HTR-8/SVneo (cell line): ENCODE data around the gene EP300.
"Not testable (repeated sequence)": the region's sequence is repeated elsewhere in the genome, so short reads cannot be mapped to it uniquely, and the experiment has no call there.

Experiments
- DNase-seq: peaks from one replicate; pipeline ENCODE4 v3.0.0; 2011; ENCODE audit warnings: low spot score, mixed read lengths; ENCODE audit not compliant: insufficient read length
- FAIRE-seq: peaks from 2 replicates; lab custom pipeline; 2011; peaks lifted over from hg19 to GRCh38; lab: Jason Lieb, UNC

The EP300 gene

DNA sequence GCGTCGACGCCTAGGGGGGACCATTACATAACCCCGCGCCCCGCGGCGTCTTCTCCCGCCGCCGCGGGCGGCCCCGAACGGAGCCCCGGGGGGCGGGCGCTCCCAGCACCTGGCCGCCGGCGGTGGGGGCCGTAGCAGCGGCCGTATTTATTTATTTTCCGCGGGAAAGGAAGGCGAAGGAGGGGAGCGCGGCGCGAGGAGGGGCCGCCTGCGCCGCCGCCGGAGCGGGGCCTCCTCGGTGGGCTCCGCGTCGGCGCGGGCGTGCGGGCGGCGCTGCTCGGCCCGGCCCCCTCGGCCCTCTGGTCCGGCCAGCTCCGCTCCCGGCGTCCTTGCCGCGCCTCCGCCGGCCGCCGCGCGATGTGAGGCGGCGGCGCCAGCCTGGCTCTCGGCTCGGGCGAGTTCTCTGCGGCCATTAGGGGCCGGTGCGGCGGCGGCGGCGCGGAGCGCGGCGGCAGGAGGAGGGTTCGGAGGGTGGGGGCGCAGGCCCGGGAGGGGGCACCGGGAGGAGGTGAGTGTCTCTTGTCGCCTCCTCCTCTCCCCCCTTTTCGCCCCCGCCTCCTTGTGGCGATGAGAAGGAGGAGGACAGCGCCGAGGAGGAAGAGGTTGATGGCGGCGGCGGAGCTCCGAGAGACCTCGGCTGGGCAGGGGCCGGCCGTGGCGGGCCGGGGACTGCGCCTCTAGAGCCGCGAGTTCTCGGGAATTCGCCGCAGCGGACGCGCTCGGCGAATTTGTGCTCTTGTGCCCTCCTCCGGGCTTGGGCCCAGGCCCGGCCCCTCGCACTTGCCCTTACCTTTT, at the start of gene EP300:
Gene EP300 (plus strand): TSS at position 570 of the 795 bp plus-strand sequence. CDS start 413 bp downstream, outside the sequence.
- DNase-seq (peak; percentile 61), FAIRE-seq (peak; percentile 46)

DNA sequence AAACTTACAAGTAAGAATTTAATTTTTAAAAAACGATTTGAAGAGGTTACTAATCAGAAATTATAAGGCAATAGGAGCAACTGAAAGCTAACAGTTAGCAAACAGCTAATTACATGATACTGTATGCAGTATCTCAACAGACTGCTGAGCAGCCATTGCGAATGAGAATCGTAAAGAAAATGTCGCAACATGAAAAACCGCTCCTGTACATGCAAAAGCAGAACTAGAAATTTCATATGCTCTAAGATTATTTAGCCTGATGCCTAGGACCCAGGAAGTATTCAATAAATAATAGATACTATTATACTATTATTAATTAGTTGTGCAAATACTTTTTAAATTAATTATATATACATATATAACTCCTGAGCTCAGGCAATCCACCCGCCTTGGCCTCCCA, 48.7 kb upstream of the EP300 start:
- DNase-seq, result no peak
- FAIRE-seq, result no peak

GRCh38 chr22:41045575-41045974, 46.8 kb upstream of the EP300 start:
- not testable (repeated sequence) for FAIRE-seq, DNase-seq

DNA sequence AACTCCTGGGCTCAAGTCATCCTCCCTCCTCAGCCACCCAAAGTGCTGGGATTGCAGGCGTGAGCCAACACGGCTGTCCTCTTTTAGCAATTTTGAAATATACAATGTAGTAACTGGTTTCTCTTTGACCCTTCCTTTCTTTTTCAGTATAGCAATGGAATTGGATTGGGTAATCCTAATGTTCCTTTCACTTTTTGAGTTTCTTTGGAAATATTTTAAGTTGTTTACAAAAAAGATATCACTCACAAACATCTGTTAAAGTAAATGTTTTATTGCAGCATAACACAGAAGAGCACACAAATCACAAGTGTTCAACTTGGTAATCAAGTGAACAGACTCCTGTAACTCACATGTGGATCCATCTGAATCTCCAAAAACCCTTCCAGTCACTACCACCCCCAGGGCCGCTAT, 44.6 kb upstream of the EP300 start:
- no peak for DNase-seq
- no peak for FAIRE-seq

DNA sequence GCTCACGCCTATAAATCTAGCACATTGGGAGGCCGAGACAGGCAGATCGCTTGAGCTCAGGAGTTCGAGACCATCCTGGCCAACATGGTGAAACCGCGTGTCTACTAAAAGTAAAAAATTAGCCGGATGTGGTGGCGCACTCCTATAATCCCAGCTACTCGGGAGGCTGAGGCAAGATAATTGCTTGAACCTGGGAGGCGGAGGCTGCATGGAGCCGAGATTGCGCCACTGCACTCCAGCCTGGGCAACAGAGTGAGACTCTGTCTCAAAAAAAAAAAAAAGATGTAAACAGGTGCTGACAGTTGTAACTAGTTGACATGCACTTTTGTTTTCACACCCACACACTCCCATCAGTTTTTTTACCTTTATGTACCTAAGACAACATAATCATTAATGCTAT, 44.0 kb upstream of the EP300 start:
- not testable (repeated sequence) for FAIRE-seq

GRCh38 chr22:41048791-41049717, 43.3 kb upstream of the EP300 start:
- peak; percentile 90 for FAIRE-seq
- DNase-seq, result peak; percentile 58

More for the DNA sequence above, 44.0 kb upstream of the EP300 start:
- not testable (repeated sequence) for DNase-seq

GRCh38 chr22:41049795-41050194, 42.6 kb upstream of the EP300 start:
- not testable (repeated sequence) for FAIRE-seq, DNase-seq

GRCh38 chr22:41050883-41051282, 41.5 kb upstream of the EP300 start:
- DNase-seq (no peak), FAIRE-seq (no peak)

GRCh38 chr22:41052661-41053490, 39.5 kb upstream of the EP300 start:
- FAIRE-seq (no peak), DNase-seq (no peak)

DNA sequence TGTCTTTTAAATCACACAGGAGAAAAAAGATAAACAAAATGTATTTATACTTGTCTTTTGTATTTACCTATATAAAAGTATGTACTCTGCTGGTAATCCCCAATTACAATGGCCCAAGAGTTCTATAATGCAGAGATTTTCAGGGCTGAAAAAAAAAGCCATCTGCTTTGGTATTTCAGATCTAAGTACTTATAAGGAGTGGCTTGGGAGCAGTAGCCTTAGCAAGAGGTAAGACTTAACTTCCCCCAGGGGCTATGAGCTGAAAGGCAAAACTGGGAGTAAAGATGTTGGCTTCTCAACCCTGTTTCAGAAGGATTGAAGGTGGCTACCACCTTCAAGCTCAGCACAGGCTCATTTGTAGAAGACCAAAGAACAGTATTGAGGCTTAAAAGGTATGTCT, 35.3 kb upstream of the EP300 start:
- FAIRE-seq, result no peak
- no peak for DNase-seq

DNA sequence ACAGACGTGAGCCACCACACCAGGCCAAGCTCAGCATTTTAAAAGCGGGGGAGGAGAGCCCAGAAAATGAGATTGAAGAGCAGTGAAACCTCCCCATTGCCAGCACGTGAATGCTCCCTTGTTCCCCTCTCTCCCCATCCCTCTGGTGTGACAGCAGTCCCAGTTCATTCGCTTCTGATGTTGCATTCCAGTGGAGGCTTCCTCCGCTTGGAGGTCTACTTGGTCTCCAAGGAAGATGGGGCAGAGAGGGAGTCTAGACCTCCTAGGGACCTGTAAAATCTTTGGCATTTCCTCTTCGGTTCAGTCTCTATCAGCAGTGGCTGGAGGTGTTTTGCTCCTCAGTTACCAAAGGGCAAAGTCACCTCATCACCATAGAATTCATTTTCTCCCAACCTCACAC, 30.2 kb upstream of the EP300 start:
- DNase-seq, result no peak
- FAIRE-seq, result no peak

DNA sequence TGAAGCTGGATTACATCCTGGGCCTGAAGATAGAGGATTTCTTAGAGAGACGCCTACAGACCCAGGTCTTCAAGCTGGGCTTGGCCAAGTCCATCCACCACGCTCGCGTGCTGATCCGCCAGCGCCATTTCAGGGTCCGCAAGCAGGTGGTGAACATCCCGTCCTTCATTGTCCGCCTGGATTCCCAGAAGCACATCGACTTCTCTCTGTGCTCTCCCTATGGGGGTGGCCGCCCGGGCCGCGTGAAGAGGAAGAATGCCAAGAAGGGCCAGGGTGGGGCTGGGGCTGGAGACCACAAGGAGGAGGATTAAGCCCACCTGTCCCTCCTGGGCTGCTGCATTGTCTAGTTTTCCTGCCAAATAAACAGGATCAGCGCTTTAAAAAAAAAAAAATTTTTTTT, 28.1 kb upstream of the EP300 start:
- FAIRE-seq, DNase-seq: not testable (repeated sequence)

GRCh38 chr22:41066341-41066740, 26.1 kb upstream of the EP300 start:
- not testable (repeated sequence) for DNase-seq, FAIRE-seq

DNA sequence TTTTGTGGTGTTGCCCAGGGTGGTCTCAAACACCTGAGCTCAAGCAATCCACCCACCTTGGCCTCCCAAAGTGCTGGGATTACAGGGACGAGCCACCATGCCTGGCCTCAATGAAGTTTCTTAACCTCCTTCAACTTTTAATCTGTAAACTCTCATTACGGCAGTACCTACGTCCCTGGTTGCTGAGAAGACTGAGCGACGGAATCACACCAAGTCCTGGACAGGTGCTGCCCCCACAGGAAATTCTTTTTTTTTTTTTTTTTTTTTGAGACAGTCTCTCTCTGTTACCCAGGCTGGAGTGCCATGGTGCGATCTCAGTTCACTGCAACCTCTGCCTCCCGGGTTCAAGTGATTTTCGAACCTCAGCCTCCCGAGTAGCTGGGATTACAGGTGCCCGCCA, 24.4 kb upstream of the EP300 start:
- FAIRE-seq, DNase-seq: not testable (repeated sequence)

- no peak for DNase-seq
- no peak for FAIRE-seq
These were observed 21.6 kb upstream of the EP300 start for GRCh38 chr22:41070665-41071331.

- FAIRE-seq (no peak), DNase-seq (no peak)
These were observed 18.3 kb upstream of the EP300 start for GRCh38 chr22:41074061-41074460.

DNA sequence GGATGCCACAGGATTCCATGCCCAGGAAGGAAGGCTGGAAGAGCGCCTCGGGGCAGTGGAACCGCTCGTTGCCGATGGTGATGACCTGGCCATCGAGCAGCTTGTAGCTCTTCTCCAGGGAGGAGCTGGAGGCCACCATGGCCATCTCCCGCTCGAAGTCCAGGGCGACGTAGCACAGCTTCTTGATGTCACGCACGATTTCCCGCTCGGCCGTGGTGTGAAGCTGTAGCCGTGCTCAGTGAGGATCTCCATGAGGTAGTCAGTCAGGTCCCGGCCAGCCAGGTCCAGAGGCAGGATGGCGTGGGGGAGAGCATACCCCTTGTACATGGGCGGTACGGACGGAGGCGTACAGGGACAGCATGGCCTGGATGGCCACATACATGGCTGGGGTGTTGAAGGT, 17.9 kb upstream of the EP300 start:
- DNase-seq (no peak), FAIRE-seq (no peak)

GRCh38 chr22:41074941-41075710, 17.3 kb upstream of the EP300 start:
- DNase-seq, result no peak
- no peak for FAIRE-seq

DNA sequence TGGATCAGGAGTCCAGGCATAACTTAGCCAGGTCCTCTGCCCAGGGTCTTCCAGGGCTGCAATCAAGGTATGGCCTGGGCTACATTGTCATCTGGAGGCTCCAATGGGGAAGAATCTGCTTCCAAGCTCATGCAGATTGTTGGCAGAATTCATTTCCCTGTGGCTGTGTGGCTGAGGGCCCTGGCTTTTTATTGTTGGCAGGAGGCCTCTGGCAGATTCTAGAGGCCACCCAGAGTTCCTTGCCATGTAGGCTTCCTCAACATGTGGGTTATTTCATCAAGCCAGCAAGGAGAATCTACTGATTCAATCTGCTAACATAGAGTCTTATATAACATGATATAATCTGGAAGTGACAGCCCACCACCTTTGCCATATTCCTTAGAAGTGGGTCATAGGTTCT, 16.4 kb upstream of the EP300 start:
- FAIRE-seq, result no peak
- DNase-seq, result no peak
